GM19395 (cell line): ENCODE results near the gene AKAP13.
A peak's percentile ranks its signal among the peaks of the same experiment; 100 is the strongest.
"Not testable (repeated sequence)": the region's sequence is repeated elsewhere in the genome, so short reads cannot be mapped to it uniquely, and the experiment has no call there.

Source experiments
- ATAC-seq: cut with Tn5 transposase; IDR thresholded peaks from one replicate; pipeline ENCODE4 v1.9.1; 2021; ENCODE audit warnings: mild to moderate bottlenecking, moderate library complexity; ENCODE audit not compliant: unreplicated experiment

The AKAP13 gene

DNA sequence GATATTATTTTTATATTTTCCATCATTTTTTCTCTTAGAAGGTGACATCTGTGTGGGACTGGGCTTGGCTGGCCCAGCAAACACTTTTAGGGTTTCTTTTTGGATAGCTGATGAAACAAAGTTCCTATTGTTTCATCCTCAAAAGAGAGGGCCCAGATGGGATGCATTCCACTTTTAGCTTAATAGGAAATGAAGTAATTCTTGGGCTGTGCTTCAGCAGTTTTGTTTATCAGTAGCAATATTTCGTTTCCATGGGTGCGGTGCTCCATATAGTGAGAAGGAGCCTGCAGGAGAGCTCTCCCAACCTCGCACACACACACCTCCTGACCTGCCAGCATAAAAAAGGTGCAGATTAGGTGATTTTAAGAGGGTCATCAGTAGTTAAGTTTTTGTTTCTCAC lies 147.5 kb downstream of the AKAP13 start:
- no peak for ATAC-seq

DNA sequence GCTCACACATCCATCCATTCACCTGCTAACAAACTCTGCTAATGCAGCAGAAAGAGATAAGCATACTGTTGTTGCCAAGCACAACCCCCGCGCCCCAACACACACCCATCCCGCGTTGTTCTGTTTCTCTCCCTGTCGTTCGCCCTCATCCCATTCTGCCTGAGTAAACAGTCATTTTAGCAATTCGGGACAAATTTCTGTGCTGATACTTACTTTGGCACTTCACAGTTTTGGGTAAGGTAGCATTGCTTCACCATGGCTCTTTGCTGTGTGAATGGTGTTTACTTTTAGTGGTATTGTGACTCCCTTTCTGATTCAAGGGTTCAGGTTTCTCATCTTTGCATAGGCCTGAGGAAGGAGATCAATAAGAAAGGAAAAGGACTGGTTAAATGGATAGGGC lies 149.7 kb downstream of the AKAP13 start:
- no peak for ATAC-seq

DNA sequence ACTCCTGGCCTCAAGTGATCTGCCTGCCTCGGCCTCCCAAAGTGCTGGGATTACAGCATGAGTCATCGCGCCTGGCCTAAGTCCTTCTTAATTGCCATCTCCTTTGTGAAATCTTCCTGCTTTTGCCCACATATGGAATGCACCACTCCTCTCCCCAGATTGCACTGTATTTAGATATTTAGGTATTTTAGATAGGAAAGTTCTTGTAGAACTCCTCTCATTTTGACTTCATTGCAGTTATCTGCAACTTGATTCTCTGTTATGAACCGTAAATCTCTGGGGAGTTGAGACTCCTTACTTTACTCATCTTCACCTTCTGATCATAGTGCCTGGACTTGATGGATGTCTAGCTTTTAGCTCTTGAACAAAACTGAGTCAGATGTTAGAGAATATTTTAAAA lies 150.7 kb downstream of the AKAP13 start:
- ATAC-seq, result no peak

DNA sequence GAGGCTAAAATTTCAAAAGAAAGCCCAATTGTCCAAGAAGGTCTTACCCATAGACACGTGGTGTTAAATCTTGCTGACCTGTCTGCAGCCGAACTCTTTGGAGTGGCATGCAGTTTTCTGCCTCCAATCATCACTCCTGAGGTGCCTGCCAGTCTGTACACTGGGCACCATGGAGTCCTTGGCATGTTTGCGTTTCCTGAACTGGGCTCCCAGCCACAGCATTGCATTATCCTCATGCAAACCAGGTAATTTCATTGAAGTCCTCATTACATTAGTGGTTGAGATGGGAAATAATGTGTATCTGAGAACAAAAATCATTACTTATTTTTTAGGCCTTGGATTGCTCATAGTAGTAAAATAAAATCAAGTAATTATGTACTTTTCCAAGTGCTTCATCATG lies 152.3 kb downstream of the AKAP13 start:
- ATAC-seq, result no peak

DNA sequence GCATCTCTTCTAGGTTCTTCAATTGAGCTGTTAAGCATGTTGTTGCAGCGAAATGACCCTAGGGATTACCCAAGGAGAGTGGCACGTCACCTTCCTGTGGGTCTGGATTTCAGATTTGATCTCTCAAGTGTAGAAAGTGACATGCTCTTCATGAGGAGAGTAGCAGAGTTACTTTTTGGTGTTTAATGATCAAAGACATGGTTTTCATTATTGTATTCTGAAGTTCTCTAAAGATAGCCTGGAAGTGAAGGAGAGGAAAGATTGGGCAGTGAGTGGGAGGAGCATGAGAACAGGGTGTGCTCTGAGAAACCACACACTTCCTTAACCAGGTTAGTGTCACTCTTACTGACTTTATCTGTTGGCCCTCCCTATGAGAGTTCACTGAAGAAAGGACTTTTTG lies 153.6 kb downstream of the AKAP13 start:
- ATAC-seq, result peak; percentile 95

DNA sequence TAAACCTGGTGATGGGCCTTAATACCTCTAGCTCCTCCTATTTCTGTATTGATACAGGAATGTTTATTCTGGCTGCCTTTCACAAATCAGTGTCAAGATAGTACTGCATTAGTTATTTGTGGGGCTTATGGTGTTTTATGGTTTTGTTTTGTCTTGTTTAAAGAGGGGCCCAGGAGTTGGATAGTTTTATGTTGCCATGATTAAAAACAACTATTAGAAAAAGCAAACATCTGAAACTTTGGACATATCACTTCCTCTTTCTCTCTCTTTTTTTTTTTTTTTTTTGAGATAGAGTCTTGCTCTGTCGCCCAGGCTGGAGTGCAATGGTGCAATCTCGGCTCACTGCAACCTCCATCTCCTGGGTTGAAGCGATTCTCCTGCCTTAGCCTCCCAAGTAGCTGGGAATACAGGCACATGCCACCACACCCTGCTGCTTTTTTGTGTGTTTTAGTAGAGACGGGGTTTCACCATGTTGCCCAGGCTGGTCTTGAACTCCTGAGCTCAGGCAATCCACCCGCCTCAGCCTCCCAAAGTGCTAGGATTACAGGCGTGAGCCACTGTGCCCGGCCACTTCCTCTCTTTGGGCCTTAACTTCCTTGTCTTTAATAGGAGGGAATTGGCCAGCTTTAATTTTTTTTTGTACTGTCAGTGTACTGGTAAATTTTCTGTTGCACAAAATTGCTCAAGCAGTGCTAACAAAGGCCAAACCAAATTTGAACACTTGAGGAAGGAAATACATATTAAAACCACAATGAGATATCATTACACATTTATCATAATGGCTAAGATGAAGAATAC lies 155.3 kb downstream of the AKAP13 start:
- not testable (repeated sequence) for ATAC-seq

DNA sequence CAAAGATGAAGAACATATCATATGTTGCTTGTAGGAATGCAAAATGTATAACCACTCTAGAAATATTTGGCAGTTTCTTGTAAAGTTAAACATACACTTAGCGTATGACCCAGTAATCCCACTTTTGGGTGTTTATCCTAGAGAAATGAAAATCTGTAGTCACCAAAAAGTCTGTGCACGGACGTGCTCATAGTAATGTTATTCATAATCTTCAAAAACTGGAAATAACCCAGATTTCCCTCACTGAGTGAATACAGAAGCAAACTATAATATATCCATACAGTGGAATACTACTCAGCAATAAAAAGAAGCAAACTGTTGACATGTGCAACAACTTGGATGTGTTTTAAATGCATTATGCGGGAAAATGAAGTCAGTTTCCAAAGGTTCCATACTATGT lies 155.9 kb downstream of the AKAP13 start:
- ATAC-seq, result no peak

DNA sequence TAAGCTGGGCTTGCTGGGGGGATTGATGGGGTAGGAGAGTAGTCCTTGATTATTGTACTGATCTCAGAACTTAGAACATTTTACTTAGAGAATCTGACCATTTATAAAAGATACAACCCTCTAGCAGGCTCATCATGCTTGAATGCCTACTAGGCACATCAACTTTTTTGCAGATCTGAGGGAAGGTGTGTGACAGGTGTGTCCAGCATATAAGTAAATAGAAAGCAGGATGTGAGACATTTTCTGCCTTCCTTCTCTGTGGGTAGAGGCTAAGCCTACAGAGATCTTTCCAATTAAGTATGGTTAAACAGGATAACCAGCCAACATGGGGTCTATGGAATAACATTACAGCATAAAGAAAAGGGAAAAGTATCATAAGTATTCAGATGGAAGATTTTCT lies 159.1 kb downstream of the AKAP13 start:
- ATAC-seq, result no peak

DNA sequence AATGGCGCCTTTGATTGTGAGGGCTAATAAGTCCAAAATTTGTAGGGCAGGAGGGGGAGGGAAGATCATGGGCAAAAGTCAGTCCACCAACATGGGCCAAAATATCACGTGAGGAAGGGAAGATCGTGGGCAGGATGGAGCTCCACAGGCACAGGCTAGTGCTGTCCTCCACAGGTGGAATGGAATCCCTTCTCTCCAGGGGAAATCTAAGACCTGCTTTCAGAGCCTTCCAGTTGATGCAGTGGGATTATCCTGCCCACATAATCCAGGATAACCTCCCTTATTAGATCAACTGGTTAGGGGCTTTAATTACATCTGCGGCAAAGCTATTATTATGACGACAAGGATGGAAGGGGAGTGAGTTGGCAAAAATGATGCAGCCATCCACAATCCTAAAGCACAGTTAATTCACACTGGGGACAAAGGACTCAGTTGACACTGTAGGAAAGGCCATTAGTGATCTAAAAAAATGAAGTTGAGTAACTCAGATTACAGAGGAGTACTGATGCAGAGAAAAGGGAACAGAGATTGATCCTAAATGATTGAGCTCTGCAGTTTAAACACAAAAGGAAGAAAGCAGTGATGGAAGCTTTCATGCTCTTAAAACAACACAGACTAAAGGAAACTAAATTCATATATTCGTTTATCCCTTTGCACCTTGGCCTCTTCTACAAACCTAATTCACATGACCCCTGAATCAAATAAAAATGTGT lies 159.8 kb downstream of the AKAP13 start:
- no peak for ATAC-seq

DNA sequence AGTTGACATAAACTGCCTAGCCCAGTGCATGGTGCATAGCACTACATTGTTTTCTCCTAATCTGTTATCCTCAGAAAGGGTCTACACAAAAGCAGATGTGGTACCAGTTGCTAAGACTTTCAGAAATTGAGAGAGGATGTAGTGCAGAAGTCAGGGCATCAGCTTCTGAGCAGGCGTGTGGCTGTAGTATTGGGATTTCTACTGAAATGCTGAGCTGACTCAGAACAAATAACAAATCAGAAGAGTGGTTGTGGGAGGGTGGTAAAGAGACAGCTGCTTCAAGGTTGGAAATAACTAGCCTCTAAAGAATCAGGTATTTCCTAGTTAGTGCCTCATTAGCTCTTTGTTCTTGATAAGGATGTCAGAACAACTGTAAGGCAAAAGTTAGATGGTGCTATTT lies 161.3 kb downstream of the AKAP13 start:
- ATAC-seq, result peak; percentile 77

DNA sequence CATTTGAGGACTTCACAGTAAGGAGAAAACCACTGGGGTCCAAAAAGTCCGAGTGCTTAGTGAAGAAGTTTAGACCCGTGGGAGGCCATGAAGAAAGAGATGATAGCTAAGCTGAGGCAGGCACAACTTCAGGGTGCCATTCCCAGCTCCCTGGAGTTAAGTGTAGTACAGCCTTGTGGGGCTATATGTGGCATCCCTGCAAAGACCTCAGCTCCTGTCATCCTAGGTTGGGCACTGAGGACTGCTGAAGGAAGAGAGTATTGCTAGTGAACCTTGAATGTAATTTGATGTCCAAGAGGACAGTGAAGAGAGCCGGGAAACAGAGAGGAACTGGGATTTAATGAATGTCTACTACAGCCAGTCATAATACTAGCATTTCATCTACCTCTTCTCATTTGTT lies 162.1 kb downstream of the AKAP13 start:
- no peak for ATAC-seq

DNA sequence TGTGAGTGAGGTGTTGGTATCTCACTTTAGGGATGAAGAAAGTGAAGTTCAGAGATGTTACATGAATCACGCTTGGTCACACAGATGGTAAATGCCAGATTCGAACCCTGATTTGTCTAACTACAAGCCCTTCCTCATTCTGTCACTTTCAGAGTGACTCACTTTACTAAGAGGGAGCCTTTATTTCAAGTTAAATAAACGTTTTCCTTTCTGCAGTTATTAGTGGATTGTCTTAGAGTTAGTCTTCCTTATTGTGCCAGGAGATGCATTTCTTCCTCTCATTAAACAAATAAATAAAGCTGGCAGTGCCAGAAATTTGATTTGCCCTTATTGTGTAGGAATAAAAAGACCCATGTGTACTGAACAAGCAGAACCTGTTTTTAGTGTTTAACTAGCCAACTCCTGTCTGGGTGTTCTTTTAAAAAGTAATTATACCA lies 162.5 kb downstream of the AKAP13 start:
- ATAC-seq, result no peak

DNA sequence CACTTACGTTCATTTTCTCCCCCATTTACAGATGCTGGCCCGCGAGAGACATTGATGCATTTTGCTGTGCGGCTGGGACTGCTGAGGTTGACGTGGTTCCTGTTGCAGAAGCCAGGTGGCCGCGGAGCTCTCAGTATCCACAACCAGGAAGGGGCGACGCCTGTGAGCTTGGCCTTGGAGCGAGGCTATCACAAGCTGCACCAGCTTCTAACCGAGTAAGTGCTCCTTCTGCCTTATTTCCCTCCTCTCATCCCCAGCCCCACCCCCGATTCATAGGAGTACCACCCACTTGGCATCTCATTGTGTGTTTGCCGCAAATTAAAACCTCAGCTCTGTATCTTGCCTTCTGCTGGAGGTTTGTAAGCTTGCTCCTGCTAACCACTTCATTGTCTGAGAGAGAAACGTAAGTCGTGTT lies 163.3 kb downstream of the AKAP13 start:
- no peak for ATAC-seq

DNA sequence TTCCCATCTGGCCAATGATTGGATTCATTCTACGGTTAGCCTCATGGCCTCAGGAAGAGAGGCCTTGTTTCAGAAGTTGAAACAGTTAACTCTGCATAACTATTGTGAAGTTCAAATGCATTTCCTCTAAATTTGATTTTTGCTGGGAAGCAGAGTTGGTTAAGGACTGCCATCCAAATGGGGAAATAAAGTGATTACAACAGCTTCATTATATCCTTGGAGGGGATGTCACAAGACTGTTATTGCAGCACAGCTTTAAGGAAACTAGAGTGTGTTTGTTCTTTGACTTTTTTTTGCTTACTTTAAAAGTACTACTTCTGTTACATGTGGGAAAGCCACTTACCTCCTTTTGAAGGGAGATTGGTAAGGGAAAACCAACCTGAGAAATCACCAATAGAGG lies 164.8 kb downstream of the AKAP13 start:
- ATAC-seq, result no peak

DNA sequence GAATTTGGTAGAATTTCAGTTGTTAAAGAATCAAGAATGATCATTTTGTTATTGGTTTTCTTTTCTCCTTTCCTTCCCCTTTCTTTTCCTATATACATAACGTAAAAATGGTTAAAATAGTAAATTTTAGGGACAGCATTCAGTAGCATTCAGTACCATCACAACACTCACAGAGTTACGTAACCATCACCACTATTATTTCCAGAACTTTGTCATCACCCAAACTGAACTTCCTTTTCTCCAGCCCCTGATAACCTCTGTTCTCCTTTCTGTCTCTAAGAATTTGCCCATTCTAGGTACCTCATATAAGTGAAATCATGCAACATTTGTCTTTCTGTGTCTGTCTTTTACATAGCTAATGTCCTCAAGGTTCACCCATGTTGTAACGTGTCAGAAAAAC lies 165.3 kb downstream of the AKAP13 start:
- no peak for ATAC-seq

DNA sequence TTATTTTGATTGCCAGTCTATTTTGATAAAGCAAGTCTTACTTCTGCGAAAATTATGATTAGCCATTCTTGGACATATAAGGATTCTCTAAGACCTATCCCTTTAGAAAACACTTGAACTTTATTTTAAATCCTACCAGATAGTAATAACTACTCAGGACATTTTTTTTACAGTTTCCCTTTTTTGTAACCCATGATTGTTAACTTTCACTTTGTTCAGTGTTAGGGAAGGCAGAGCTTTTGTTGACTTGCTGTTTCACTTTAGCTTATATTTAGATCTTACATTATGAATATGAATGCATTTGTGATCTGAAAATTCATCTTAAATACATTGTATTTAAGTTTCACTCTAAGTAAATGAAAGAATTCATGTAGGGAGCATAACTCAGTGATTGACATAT lies 167.0 kb downstream of the AKAP13 start:
- no peak for ATAC-seq

DNA sequence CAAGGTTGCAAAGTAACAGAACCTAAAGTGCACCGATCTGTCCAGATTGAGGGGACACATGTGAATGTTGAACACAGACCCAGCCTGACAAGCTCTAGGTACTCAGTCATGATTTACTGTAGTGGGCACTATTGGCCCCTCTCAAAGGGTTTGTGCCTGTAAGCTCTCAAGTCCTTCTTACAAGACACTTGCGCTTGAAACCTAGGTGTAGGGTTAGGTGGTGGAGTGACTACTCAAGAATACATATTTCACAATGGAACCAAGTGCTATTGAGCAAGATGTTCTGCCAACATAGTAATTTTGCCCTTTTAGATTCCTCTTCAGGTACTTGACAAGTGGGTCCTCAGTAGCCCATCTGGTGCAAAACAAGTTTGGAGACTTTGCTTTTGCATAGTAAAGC lies 169.9 kb downstream of the AKAP13 start:
- no peak for ATAC-seq

DNA sequence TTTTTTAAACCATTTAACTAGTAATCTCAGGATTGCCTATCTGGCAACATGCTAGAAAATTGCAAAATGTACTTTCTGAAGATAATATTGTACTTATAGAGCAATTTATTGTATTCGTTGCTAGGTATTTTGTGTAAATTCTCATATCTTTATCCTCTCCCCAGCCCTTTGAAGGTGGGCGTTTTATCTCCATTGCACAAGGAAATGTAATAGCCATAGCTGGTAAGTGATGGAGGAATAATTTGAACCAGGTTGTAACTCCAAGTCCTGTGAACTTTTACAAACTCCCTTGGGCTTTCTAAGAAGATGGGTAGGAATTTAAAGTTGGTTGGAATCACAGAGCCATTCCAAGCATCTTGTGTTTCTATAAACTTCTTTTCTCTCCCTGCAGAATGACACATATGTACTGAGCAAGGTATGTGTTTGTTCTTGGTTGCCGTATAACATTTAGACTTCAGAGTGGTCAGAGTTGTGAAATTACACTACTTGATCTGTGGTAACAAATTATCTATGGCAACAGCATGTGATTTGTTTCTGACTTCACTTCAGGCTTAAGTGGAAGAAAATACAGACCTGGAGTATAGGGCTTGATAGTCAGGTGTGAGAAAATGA lies 170.9 kb downstream of the AKAP13 start:
- no peak for ATAC-seq

DNA sequence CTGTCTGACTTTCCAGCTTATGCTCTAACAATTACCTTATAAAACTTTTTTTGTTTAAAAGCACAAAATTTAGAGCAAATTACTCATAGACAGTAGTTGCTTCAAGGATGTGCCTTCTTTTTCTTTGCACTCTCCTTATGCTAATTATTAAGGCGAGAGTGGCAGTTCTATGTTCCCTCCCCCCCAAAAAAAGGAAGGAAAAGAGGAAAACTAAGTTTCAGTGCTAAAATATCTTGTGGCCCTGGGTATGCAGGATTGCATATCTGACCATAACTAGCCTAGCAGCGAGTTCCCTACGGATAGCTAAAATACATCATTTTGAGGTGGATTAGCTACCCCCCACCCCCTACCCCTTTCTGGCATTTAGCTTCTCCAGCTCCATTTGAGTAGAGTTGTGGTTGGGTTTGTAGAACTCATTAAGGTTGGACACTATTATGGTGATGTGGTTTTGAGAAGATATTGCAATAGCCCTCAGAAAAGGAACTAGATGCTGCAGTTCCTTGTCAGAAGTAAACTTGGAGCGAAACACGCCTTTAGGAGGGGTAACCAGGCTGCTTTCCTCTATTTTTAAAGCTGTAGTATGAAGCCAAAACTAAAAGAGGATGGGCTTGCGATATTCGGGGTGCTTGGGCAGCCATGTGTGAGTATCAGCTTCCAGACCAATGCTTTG lies 174.6 kb downstream of the AKAP13 start:
- peak; percentile 64 for ATAC-seq

DNA sequence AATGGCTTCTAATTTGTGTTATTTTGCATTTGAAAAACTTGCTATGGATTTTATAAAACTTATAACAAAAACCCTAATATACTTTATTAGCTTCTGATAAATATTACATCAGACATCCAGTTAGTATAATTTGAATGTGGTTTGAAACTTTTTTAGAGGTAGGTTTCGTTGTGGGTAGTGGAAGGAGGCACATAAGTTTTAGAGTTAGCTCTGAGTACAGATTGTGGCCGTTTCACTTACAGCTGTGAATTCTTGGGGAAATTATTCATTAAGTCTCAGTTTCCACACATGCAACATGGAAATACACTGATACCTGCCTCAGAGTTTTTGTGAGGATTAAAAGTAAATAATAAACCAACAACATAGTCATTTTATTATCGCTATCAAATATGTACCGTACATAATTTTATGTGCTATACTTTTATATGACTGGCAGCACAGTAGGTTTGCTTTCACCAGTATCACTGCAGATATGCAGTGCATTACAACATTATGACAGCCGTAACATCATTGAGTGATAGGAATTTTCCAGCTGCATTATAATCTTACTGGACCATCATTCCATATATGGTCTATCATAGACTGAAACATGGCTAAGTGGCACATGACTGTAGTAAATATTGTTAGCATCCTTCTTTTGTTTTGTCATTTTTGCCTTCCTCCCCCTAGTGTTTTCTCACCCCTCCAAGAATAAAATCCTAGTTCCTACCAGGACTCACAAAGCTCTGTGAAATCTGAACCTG lies 175.6 kb downstream of the AKAP13 start:
- peak; percentile 78 for ATAC-seq

DNA sequence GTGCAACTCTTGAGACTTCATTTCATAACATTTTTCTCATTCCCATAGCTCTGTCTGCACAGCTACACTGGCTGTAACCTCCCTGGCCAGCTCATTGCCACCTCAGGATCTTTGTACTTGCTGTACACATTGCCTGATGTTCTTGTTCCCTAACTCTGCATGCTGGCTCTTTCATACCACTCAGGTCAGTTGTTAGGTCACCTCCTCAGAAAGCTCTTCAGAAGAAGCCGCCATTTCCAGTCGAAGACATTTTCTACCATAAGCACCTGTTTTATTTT lies 176.2 kb downstream of the AKAP13 start:
- no peak for ATAC-seq
